ENCODE measurements around the gene PIP4K2A. TPM values are rescaled to one million over a fixed set of nuclear protein-coding genes. Genes with fewer than 3 reads are reported as not detected.
"Not testable (repeated sequence)": the region's sequence is repeated elsewhere in the genome, so short reads cannot be mapped to it uniquely, and the experiment has no call there.

Gene PIP4K2A
- polyA plus RNA-seq, 4 donors = 4.5 to 11.3 (median 9.0) TPM

- Histone ChIP-seq H3K27ac (ENCODE audit: low read depth in 1 of 3, low read length in 2 of 3) (no peak overlapping the region), H3K9me3 (ENCODE audit: control insufficient read depth in 2 of 2, insufficient read depth in 1 of 2, low read depth in 1 of 2, low read length in 1 of 2) (no peaks in the 10 kb centered on the region), H3K4me3 (ENCODE audit: low read depth in 1 of 3, low read length in 3 of 3) (no peak overlapping the region), H3K27me3 (ENCODE audit: control insufficient read depth in 3 of 3, insufficient read depth in 3 of 3, low read length in 3 of 3) (no peaks in the 10 kb centered on the region), H3K4me1 (ENCODE audit: control insufficient read depth in 3 of 3, insufficient read depth in 2 of 3, low read depth in 1 of 3, low read length in 2 of 3) (peaks cover 2 to 12% (median 3%) of the 10 kb centered on the region in 3 donors), H3K36me3 (ENCODE audit: control insufficient read depth in 3 of 3, insufficient read depth in 2 of 3, low read depth in 1 of 3, low read length in 3 of 3) (peaks cover 0 to 2% (median 0%) of the 10 kb centered on the region in 3 donors)
- WGBS, 3 donors = 81 to 92% (median 90%) methylated on average over 3 of the region's 3 CpGs
- FAIRE-seq (no peak), DNase-seq (no peak)
Measured at GRCh38 chr10:22698941-22699440, 15.4 kb downstream of the PIP4K2A start.

- DNase-seq (no peak), FAIRE-seq (no peak)
- H3K27ac ChIP-seq (ENCODE audit: low read depth in 1 of 3, low read length in 2 of 3) = no peak overlapping the region
- no peaks in the 10 kb centered on the region for H3K9me3 ChIP-seq (ENCODE audit: control insufficient read depth in 2 of 2, insufficient read depth in 1 of 2, low read depth in 1 of 2, low read length in 1 of 2)
- no peaks in the 10 kb centered on the region for H3K27me3 ChIP-seq (ENCODE audit: control insufficient read depth in 3 of 3, insufficient read depth in 3 of 3, low read length in 3 of 3)
- no peak overlapping the region for H3K4me3 ChIP-seq (ENCODE audit: low read depth in 1 of 3, low read length in 3 of 3)
- H3K4me1 ChIP-seq (ENCODE audit: control insufficient read depth in 3 of 3, insufficient read depth in 2 of 3, low read depth in 1 of 3, low read length in 2 of 3) = peaks cover 2 to 12% (median 3%) of the 10 kb centered on the region in 3 donors
- no peaks in the 10 kb centered on the region for H3K36me3 ChIP-seq (ENCODE audit: control insufficient read depth in 3 of 3, insufficient read depth in 2 of 3, low read depth in 1 of 3, low read length in 3 of 3)
- 90 to 94% (median 93%) methylated on average over 10 of the region's 10 CpGs for WGBS, 3 donors
Measured at GRCh38 chr10:22697800-22698199, 16.6 kb downstream of the PIP4K2A start.

- Histone ChIP-seq H3K9me3 (ENCODE audit: control insufficient read depth in 2 of 2, insufficient read depth in 1 of 2, low read depth in 1 of 2, low read length in 1 of 2) (peaks cover 0 to 7% of the 10 kb centered on the region in 2 donors), H3K4me3 (ENCODE audit: low read depth in 1 of 3, low read length in 3 of 3) (no peak overlapping the region), H3K36me3 (ENCODE audit: control insufficient read depth in 3 of 3, insufficient read depth in 2 of 3, low read depth in 1 of 3, low read length in 3 of 3) (no peaks in the 10 kb centered on the region), H3K27ac (ENCODE audit: low read depth in 1 of 3, low read length in 2 of 3) (no peak overlapping the region), H3K4me1 (ENCODE audit: control insufficient read depth in 3 of 3, insufficient read depth in 2 of 3, low read depth in 1 of 3, low read length in 2 of 3) (peaks cover 2 to 12% (median 3%) of the 10 kb centered on the region in 3 donors), H3K27me3 (ENCODE audit: control insufficient read depth in 3 of 3, insufficient read depth in 3 of 3, low read length in 3 of 3) (no peaks in the 10 kb centered on the region)
- 84 to 97% (median 86%) methylated on average over 4 of the region's 4 CpGs for WGBS, 3 donors
- DNase-seq (no peak), FAIRE-seq (no peak)
Measured at GRCh38 chr10:22697101-22697500, 17.3 kb downstream of the PIP4K2A start.

- Histone ChIP-seq H3K27me3 (ENCODE audit: control insufficient read depth in 3 of 3, insufficient read depth in 3 of 3, low read length in 3 of 3) (no peaks in the 10 kb centered on the region), H3K9me3 (ENCODE audit: control insufficient read depth in 2 of 2, insufficient read depth in 1 of 2, low read depth in 1 of 2, low read length in 1 of 2) (peaks cover 0 to 8% of the 10 kb centered on the region in 2 donors), H3K27ac (ENCODE audit: low read depth in 1 of 3, low read length in 2 of 3) (no peak overlapping the region), H3K36me3 (ENCODE audit: control insufficient read depth in 3 of 3, insufficient read depth in 2 of 3, low read depth in 1 of 3, low read length in 3 of 3) (no peaks in the 10 kb centered on the region), H3K4me1 (ENCODE audit: control insufficient read depth in 3 of 3, insufficient read depth in 2 of 3, low read depth in 1 of 3, low read length in 2 of 3) (peaks cover 0 to 3% (median 0%) of the 10 kb centered on the region in 3 donors), H3K4me3 (ENCODE audit: low read depth in 1 of 3, low read length in 3 of 3) (no peak overlapping the region)
- DNase-seq = no peak
- WGBS, 3 donors = 91 to 98% (median 96%) methylated on average over 6 of the region's 6 CpGs
- FAIRE-seq = no peak
Measured at GRCh38 chr10:22693860-22694259, 20.5 kb downstream of the PIP4K2A start.

DNA sequence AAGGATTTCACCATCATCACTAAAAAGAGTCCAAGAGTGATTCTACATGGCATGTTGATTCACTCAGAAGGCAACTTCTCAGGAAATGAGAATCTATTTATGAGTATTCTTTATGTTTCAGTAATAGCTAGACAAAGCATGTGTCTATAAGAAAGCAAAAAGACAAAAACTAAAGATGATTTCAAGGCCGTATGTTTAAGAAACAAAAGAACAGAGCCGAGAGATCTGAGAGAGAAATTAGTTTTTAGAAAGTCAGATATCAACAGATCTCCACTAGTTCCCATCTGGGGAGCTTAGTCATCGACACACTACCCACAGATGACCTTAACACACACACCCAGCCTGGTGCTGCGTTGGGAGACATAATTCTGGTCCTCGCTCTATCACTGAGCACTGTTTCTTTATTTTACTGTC, 21.0 kb downstream of the PIP4K2A start:
- 65 to 81% (median 68%) methylated on average over 5 of the region's 5 CpGs for WGBS, 3 donors
- H3K27me3 ChIP-seq (ENCODE audit: control insufficient read depth in 3 of 3, insufficient read depth in 3 of 3, low read length in 3 of 3) = no peaks in the 10 kb centered on the region

DNA sequence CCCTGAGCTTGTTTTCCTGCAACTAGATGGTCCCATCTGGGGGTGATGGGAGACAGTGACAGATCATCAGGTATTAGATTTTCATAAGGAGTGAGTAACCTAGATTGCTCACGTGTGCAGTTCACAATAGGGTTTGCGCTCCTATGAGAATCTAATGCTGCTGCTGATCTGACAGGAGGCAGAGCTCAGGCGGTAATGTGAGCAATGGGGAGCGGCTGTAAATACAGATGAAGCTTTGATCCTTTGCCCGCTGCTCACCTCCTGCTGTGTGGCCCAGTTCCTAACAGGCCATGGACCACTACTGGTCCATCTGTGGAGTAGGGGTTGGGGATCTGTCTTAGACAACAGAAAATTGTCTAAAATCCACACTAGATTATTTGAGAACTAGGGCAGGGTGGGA, 22.3 kb downstream of the PIP4K2A start:
- FAIRE-seq; H3K4me1 ChIP-seq (ENCODE audit: control insufficient read depth in 3 of 3, insufficient read depth in 2 of 3, low read depth in 1 of 3, low read length in 2 of 3): not testable (repeated sequence)

More for the DNA sequence above, 21.0 kb downstream of the PIP4K2A start:
- Histone ChIP-seq H3K36me3 (ENCODE audit: control insufficient read depth in 3 of 3, insufficient read depth in 2 of 3, low read depth in 1 of 3, low read length in 3 of 3) (no peaks in the 10 kb centered on the region), H3K9me3 (ENCODE audit: control insufficient read depth in 2 of 2, insufficient read depth in 1 of 2, low read depth in 1 of 2, low read length in 1 of 2) (peaks cover 0 to 8% of the 10 kb centered on the region in 2 donors), H3K27ac (ENCODE audit: low read depth in 1 of 3, low read length in 2 of 3) (no peak overlapping the region), H3K4me3 (ENCODE audit: low read depth in 1 of 3, low read length in 3 of 3) (no peak overlapping the region), H3K4me1 (ENCODE audit: control insufficient read depth in 3 of 3, insufficient read depth in 2 of 3, low read depth in 1 of 3, low read length in 2 of 3) (peaks cover 0 to 3% (median 0%) of the 10 kb centered on the region in 3 donors)
- FAIRE-seq (no peak), DNase-seq (no peak)

GRCh38 chr10:22690614-22691431, 23.6 kb downstream of the PIP4K2A start:
- DNase-seq (no peak), FAIRE-seq (no peak)
- H3K27ac ChIP-seq (ENCODE audit: low read depth in 1 of 3, low read length in 2 of 3) = no peak overlapping the region
- no peaks in the 10 kb centered on the region for H3K27me3 ChIP-seq (ENCODE audit: control insufficient read depth in 3 of 3, insufficient read depth in 3 of 3, low read length in 3 of 3)
- no peaks in the 10 kb centered on the region for H3K36me3 ChIP-seq (ENCODE audit: control insufficient read depth in 3 of 3, insufficient read depth in 2 of 3, low read depth in 1 of 3, low read length in 3 of 3)
- WGBS, 3 donors = 73 to 84% (median 74%) methylated on average over 9 of the region's 9 CpGs
- peaks cover 0 to 3% (median 0%) of the 10 kb centered on the region in 3 donors for H3K4me1 ChIP-seq (ENCODE audit: control insufficient read depth in 3 of 3, insufficient read depth in 2 of 3, low read depth in 1 of 3, low read length in 2 of 3)
- H3K9me3 ChIP-seq (ENCODE audit: control insufficient read depth in 2 of 2, insufficient read depth in 1 of 2, low read depth in 1 of 2, low read length in 1 of 2) = peaks cover 0 to 8% of the 10 kb centered on the region in 2 donors
- no peak overlapping the region for H3K4me3 ChIP-seq (ENCODE audit: low read depth in 1 of 3, low read length in 3 of 3)

More for the DNA sequence above, 22.3 kb downstream of the PIP4K2A start:
- not testable (repeated sequence) for H3K9me3 ChIP-seq (ENCODE audit: control insufficient read depth in 2 of 2, insufficient read depth in 1 of 2, low read depth in 1 of 2, low read length in 1 of 2); H3K27me3 ChIP-seq (ENCODE audit: control insufficient read depth in 3 of 3, insufficient read depth in 3 of 3, low read length in 3 of 3); DNase-seq; H3K27ac ChIP-seq (ENCODE audit: low read depth in 1 of 3, low read length in 2 of 3); H3K36me3 ChIP-seq (ENCODE audit: control insufficient read depth in 3 of 3, insufficient read depth in 2 of 3, low read depth in 1 of 3, low read length in 3 of 3); H3K4me3 ChIP-seq (ENCODE audit: low read depth in 1 of 3, low read length in 3 of 3)
- 95 to 99% (median 98%) methylated on average over 5 of the region's 5 CpGs for WGBS, 3 donors

GRCh38 chr10:22690158-22690557, 24.2 kb downstream of the PIP4K2A start:
- 58 to 70% (median 70%) methylated on average over 2 of the region's 2 CpGs for WGBS, 3 donors
- Histone ChIP-seq H3K27ac (ENCODE audit: low read depth in 1 of 3, low read length in 2 of 3) (no peak overlapping the region), H3K4me1 (ENCODE audit: control insufficient read depth in 3 of 3, insufficient read depth in 2 of 3, low read depth in 1 of 3, low read length in 2 of 3) (peaks cover 0 to 3% (median 0%) of the 10 kb centered on the region in 3 donors)

More at GRCh38 chr10:22690158-22690557, 24.2 kb downstream of the PIP4K2A start:
- Histone ChIP-seq H3K9me3 (ENCODE audit: control insufficient read depth in 2 of 2, insufficient read depth in 1 of 2, low read depth in 1 of 2, low read length in 1 of 2) (peaks cover 0 to 8% of the 10 kb centered on the region in 2 donors), H3K36me3 (ENCODE audit: control insufficient read depth in 3 of 3, insufficient read depth in 2 of 3, low read depth in 1 of 3, low read length in 3 of 3) (no peaks in the 10 kb centered on the region), H3K4me3 (ENCODE audit: low read depth in 1 of 3, low read length in 3 of 3) (no peak overlapping the region), H3K27me3 (ENCODE audit: control insufficient read depth in 3 of 3, insufficient read depth in 3 of 3, low read length in 3 of 3) (no peaks in the 10 kb centered on the region)
- DNase-seq = no peak
- no peak for FAIRE-seq

Data from small intestine (tissue), 7 donors.